Activated T-cell treated with anti-CD3 and anti-CD28 coated beads for 48 hours (primary cell): Measurements from ENCODE around the gene TLNRD1.

Experiments used
- DNase-seq: peaks from one replicate; pipeline ENCODE4 v3.0.0-alpha.2; 2020; ENCODE audit warnings: low read depth

The TLNRD1 gene

GRCh38 chr15:81029414-81030300, 28.9 kb downstream of the TLNRD1 start:
- no peak for DNase-seq

- no peak for DNase-seq
These were observed 29.6 kb downstream of the TLNRD1 start for GRCh38 chr15:81030301-81030750.

GRCh38 chr15:81031203-81031602, 30.5 kb downstream of the TLNRD1 start:
- DNase-seq: no peak

GRCh38 chr15:81032355-81032754, 31.6 kb downstream of the TLNRD1 start:
- DNase-seq: no peak

GRCh38 chr15:81032818-81033217, 32.1 kb downstream of the TLNRD1 start:
- DNase-seq: no peak

- DNase-seq: no peak
These were observed 32.8 kb downstream of the TLNRD1 start for GRCh38 chr15:81033508-81033907.

GRCh38 chr15:81037952-81038743, 37.4 kb downstream of the TLNRD1 start:
- no peak for DNase-seq

GRCh38 chr15:81038975-81039607, 38.4 kb downstream of the TLNRD1 start:
- DNase-seq: no peak

- no peak for DNase-seq
These were observed 40.0 kb downstream of the TLNRD1 start for GRCh38 chr15:81040757-81041156.

- no peak for DNase-seq
These were observed 42.7 kb downstream of the TLNRD1 start for GRCh38 chr15:81043281-81043934.

- DNase-seq: no peak
These were observed 43.3 kb downstream of the TLNRD1 start for GRCh38 chr15:81043935-81044575.

GRCh38 chr15:81046290-81046689, 45.6 kb downstream of the TLNRD1 start:
- DNase-seq: no peak

- DNase-seq: no peak
These were observed 47.2 kb downstream of the TLNRD1 start for GRCh38 chr15:81047928-81048327.

- DNase-seq: no peak
These were observed 49.1 kb downstream of the TLNRD1 start for GRCh38 chr15:81049835-81050234.

- no peak for DNase-seq
These were observed 49.5 kb downstream of the TLNRD1 start for GRCh38 chr15:81050259-81050658.

GRCh38 chr15:81050805-81051204, 50.1 kb downstream of the TLNRD1 start:
- DNase-seq: no peak

- DNase-seq: no peak
These were observed 51.3 kb downstream of the TLNRD1 start for GRCh38 chr15:81052046-81052445.

- DNase-seq: no peak
These were observed 52.9 kb downstream of the TLNRD1 start for GRCh38 chr15:81053621-81054020.

GRCh38 chr15:81054236-81054635, 53.5 kb downstream of the TLNRD1 start:
- no peak for DNase-seq
